Choroid plexus epithelial cell (primary cell): ENCODE results near the gene SEH1L.

ENCODE experiments used
- DNase-seq: peaks from one replicate; pipeline ENCODE4 v3.0.0-alpha.2; 2010; ENCODE audit warnings: low read depth
- H3K4me3 ChIP-seq: 2 replicates; pipeline ENCODE4 v1.5.1; 2011; ENCODE audit warnings: low read depth, mild to moderate bottlenecking, control low read depth, low read length, moderate library complexity
- TF ChIP-seq, protein P1 (sequence below): conservative IDR thresholded peaks from 2 replicates; pipeline ENCODE4 v1.5.1; 2011; ENCODE audit warnings: low read depth, mild to moderate bottlenecking, control low read depth, inconsistent platforms, low read length, moderate library complexity

SEH1L gene

DNA sequence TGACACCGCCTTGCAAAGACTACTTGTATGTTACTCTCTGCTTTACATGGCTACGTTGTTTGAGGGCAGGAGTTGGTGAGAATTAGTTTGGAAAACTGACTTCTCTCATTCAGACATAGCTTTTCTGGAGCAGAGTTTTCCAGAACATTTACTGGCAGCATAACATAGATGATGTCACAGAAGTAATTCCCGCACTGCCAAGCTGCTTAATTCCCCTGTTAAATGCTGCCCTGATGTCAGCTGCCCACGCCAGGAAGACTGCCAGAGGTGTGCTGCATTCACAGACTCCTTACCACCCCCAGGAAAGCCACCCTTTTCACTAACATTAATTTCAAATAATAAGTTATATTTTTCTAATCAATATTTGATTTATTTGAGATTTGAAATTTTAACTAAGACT, 39.1 kb upstream of the SEH1L start:
- no peak overlapping the region for H3K4me3 ChIP-seq
- DNase-seq: no peak
- TF ChIP-seq, protein P1, sequence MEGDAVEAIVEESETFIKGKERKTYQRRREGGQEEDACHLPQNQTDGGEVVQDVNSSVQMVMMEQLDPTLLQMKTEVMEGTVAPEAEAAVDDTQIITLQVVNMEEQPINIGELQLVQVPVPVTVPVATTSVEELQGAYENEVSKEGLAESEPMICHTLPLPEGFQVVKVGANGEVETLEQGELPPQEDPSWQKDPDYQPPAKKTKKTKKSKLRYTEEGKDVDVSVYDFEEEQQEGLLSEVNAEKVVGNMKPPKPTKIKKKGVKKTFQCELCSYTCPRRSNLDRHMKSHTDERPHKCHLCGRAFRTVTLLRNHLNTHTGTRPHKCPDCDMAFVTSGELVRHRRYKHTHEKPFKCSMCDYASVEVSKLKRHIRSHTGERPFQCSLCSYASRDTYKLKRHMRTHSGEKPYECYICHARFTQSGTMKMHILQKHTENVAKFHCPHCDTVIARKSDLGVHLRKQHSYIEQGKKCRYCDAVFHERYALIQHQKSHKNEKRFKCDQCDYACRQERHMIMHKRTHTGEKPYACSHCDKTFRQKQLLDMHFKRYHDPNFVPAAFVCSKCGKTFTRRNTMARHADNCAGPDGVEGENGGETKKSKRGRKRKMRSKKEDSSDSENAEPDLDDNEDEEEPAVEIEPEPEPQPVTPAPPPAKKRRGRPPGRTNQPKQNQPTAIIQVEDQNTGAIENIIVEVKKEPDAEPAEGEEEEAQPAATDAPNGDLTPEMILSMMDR: no peak

DNA sequence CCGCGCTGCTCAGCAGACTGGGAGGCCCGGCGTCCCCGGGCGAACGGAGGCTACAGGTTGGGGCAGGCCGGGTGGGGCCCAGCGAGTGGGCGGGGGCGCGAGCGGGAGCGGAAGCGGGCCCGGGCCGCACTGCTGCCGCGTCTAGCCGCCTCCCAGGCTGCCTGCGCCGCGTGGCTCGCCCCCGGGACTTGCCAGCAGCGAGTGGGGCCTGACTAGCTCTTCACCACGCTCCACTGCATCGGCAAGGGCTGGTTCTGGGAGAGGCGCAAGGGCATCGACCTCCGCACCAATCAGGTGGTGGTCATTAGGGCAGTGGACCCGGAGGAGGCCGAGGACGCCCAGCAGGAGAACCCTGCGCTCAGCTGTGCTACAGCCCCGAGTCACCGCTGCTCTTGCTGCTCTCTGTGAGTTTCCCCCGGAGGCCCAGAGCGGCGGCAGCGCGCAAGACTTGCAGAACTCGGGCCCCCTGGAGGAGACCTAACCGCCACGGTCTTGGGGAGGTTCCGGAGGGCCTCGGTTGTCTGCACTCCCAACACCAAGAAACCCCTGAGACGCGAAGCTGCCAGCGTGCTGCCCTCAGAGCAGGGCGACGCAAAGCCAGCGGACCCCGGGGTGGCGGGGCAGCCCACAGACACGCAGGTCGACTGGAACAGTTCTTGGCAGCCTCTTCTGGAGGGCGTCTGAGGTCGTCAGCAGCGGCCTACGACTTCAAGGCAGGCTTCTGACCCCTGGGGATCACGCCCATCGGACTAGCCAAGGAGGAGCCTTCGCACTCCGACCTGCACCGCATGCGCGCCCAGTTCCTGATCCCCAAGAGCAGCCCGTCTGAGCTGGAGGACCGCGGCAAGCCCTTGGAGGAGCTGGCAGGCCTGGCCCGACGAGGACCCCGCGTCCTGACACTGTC, 36.5 kb upstream of the SEH1L start:
- DNase-seq: peak; percentile 10
- TF ChIP-seq, protein P1: no peak
- H3K4me3 ChIP-seq: peak overlapping the region; percentile 40

DNA sequence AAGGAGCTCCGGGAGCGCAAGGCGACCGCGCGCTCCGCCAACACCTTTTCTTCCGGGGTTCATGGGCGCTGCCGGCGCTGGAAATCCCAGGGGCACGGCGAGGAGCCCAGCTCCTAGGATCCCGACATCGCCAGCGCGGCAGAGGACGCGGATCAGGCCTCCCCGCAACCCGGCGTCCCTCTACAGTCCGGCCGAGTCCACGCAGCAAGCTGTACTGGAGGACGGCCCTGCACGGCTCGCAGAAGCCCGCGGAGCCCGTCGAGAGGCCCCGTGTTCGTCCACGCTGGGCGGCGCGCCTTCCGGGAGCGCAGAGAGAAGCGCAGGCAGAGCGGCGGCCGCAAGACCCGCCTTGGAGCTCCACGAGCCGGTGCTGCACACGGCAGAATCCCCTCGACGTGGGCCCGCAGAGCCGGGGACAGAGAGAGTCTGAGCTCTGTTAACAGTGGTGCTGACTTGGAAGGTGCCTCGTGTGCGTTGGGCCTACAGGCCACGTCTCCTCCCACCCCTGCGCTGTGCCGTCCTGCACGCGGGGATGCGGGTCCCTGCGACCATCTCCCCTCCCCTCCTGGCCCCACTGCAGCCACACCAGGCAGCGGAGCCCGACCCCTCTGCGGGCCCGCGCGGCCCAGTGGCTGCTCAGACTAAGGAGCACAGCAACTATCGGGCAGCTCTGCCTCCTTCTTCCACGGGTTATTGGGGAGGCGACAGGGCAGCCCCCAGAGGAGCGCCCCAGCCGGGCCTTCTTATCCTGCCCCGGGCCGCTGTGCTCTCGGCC, 35.7 kb upstream of the SEH1L start:
- H3K4me3 ChIP-seq: no peak overlapping the region
- no peak for DNase-seq
- TF ChIP-seq, protein P1: no peak

DNA sequence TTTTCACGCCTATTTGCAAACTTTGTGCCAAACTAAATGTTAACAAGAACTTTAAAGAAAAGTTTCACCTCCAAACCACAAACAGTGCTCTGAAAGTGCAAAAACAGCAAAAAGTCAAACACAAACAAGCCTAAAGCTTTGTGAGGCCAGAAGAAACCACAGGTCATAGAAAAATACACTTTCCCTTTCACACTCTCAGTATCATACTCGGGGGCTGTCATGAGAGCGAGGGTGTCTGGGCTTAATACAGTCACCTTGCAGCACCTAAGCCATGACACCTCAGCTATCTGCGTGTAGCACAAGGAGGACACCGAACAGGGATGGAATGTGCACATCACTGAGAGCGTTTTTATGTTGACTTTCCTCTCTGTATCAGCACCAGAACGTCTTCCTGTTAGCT, 26.6 kb upstream of the SEH1L start:
- TF ChIP-seq, protein P1: no peak
- DNase-seq: no peak
- no peak overlapping the region for H3K4me3 ChIP-seq

DNA sequence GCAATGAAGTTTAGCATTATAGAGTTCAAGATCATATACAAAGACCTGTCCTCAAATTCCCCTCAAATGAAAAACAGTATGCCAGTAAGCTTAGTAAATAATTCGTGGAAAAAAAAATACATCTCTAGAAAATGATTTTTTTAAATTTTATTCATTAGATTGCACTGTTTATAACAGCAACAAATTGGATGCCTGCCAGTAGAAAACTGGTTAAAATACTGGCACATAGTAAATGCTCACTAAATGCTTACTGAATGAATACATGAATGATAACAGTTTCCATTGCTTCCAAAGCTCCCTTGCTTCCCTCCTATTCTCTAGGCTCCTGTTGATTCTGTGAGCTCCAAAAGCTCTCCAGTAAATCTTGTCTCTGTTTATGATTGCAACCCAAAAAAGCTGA, 25.5 kb upstream of the SEH1L start:
- DNase-seq: no peak
- TF ChIP-seq, protein P1: no peak
- no peak overlapping the region for H3K4me3 ChIP-seq

DNA sequence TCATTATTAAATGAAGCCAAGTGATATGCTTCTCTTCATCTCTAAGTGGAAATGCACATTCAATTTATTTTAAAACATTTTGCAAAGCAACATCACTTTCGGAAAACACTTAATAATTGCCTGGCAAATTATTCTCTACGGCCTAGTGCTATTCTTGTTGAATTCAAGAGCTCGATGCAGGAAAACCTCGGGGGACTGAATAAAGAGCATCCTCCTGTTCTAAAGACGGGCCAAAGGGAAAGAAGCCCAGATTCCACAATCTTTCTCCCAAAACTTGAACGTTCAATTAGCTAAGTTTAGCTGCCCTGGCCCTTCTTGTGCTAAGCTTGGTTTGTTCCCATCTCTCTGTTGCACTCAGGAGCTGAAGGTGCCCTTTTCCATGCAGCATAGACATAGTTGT, 23.2 kb upstream of the SEH1L start:
- no peak overlapping the region for H3K4me3 ChIP-seq
- TF ChIP-seq, protein P1: no peak
- no peak for DNase-seq

DNA sequence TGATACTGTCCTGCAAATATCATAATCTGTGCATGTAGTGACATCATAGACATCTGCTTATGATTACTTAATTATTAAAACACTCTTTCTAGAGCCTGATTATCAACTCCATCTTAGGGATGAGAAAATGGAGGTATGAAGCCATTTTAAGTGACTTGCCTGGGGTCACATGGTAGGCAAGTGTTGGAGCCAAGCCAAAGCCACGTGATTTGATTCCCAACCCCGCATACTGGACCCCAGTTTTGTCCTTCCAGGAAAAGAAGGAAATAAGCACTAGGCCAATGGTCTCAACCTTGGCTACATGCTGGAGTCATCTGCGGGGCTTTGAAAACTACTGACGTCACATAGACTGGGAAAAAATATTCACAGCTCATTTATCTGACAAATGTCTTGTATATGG, 19.6 kb upstream of the SEH1L start:
- TF ChIP-seq, protein P1: no peak
- no peak for DNase-seq
- no peak overlapping the region for H3K4me3 ChIP-seq
